Erythroblast (primary cell): Measurements from ENCODE around the gene PLAGL2.

Source experiments
- GATA1 ChIP-seq: IDR thresholded peaks from 2 replicates; pipeline ENCODE4 v1.6.1; 2011; ENCODE audit warnings: low read depth, mild to moderate bottlenecking, control low read depth, low read length, moderate library complexity
- POLR2A ChIP-seq: IDR thresholded peaks from 2 replicates; pipeline ENCODE4 v1.6.1; 2011; ENCODE audit warnings: mild to moderate bottlenecking, low read length

DNA sequence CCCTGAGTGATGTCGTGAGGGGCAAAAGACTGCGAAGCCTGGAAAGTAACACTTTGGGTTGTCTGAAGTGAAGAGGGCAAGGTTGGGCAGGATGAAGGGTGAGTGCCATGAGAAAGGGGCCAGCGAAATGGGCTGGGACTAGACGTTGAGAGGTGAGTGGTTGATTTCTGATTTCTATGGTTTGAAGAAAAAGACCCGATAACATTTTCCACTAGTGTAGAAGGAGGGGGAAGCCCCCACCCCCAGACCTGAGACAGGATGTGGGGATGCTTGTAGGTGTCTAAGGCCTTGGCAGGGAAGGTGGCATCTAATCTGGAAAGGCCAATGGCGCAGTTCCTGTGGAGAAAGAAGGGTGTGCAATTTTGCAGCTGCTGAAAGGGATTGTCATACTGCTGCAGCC lies 44.6 kb upstream of the PLAGL2 start:
- no peak for TF ChIP-seq POLR2A
- TF ChIP-seq GATA1: no peak
